ENCODE results near the gene FBXL17. TPM values are rescaled to one million over a fixed set of nuclear protein-coding genes. Genes with fewer than 3 reads are reported as not detected.

Gene FBXL17
- total RNA-seq, 1 donor from 2014 or later: 4.2 TPM

DNA sequence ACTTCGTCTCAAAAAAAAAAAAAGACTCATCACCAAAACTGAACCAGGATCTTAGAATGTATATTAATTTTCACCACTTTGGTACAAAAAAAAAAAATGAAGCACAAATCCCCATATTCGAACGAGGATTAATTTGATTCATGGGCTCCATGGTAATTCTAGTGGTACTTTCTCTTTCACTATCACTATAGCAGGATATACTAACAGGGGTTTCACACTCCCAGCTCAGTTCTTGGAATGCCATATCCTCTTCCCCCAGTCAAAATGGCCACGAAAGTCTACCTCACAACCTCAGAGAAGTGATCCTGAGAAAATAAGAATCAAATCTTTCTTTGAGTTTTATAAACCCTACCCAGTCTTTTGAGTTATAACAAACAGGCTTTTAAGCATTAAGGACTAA, 235.7 kb downstream of the FBXL17 start:
- no peak overlapping the region for H3K4me3 ChIP-seq (ENCODE audit: low read depth, low read length)
- TF ChIP-seq, protein P1, sequence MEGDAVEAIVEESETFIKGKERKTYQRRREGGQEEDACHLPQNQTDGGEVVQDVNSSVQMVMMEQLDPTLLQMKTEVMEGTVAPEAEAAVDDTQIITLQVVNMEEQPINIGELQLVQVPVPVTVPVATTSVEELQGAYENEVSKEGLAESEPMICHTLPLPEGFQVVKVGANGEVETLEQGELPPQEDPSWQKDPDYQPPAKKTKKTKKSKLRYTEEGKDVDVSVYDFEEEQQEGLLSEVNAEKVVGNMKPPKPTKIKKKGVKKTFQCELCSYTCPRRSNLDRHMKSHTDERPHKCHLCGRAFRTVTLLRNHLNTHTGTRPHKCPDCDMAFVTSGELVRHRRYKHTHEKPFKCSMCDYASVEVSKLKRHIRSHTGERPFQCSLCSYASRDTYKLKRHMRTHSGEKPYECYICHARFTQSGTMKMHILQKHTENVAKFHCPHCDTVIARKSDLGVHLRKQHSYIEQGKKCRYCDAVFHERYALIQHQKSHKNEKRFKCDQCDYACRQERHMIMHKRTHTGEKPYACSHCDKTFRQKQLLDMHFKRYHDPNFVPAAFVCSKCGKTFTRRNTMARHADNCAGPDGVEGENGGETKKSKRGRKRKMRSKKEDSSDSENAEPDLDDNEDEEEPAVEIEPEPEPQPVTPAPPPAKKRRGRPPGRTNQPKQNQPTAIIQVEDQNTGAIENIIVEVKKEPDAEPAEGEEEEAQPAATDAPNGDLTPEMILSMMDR (conservative IDR thresholded peaks at IDR 0.05; ENCODE audit: low read depth, low read length): no peak
- no peak for DNase-seq (ENCODE audit: low read depth)

DNA sequence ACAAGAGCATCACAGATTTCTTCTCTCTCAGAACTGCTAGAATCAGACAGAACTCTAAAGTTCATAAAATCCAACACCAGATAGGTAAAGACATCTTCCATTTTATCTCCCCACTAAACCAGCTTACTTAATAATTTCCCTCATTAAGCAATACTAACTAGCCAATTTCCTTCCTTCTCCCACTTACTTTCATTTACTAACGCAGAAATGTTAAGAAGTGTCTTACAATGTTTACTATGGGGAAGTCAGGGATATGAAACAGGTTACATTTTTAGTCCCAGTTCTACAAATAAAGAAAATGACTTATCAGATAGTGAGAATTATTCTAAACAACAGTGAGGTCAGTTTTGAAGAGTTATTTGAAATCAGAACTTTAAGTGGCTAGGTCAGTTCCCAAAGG, 236.5 kb downstream of the FBXL17 start:
- H3K4me3 ChIP-seq (ENCODE audit: low read depth, low read length): no peak overlapping the region
- TF ChIP-seq, protein P1 (conservative IDR thresholded peaks at IDR 0.05; ENCODE audit: low read depth, low read length): no peak
- no peak for DNase-seq (ENCODE audit: low read depth)

GRCh38 chr5:108144332-108144731, 237.6 kb downstream of the FBXL17 start:
- TF ChIP-seq, protein P1 (conservative IDR thresholded peaks at IDR 0.05; ENCODE audit: low read depth, low read length): no peak

DNA sequence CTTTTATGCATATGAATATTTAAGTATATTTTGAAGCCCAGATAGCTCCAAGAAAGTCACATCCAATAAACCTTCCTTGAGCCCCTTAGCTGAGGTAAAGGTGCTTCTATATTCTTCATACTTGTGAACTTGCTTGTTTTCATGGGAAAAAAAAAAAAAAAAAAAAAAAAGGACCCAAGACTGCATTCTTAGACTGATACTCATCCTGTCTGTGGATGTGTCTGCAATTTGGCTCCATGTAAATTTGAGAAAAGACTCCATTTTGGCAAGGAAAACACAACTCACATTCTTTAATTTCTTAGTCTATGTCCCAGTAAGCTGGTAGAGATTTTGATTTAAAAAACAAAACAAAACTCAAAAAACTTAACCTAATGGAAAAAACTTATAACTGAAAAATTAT, 238.3 kb downstream of the FBXL17 start:
- TF ChIP-seq, protein P1 (conservative IDR thresholded peaks at IDR 0.05; ENCODE audit: low read depth, low read length): no peak
- H3K4me3 ChIP-seq (ENCODE audit: low read depth, low read length): no peak overlapping the region
- DNase-seq (ENCODE audit: low read depth): no peak

More at GRCh38 chr5:108144332-108144731, 237.6 kb downstream of the FBXL17 start:
- no peak for DNase-seq (ENCODE audit: low read depth)
- H3K4me3 ChIP-seq (ENCODE audit: low read depth, low read length): no peak overlapping the region

- DNase-seq (ENCODE audit: low read depth): no peak
- H3K4me3 ChIP-seq (ENCODE audit: low read depth, low read length): no peak overlapping the region
- TF ChIP-seq, protein P1 (conservative IDR thresholded peaks at IDR 0.05; ENCODE audit: low read depth, low read length): no peak
Observed at GRCh38 chr5:108141676-108142075, 240.2 kb downstream of the FBXL17 start.

DNA sequence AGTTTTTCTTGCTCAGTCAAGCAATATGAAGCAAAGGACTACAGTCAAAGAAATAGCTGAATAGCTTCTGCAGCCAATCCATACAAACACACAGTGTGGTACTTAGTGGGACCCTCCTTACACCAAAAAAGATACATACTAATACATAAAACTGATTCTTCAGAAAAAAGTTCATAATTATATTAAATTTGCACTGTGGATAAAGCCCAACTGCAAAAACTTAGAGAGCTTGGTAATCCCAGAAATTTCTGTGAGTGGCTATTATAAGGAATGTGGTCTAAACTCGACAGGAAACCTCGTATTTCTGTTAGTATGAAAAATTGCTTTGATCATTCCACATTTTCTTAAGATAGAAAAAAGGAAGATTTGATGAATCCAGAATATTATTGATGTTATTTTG, 245.4 kb downstream of the FBXL17 start:
- TF ChIP-seq, protein P1 (conservative IDR thresholded peaks at IDR 0.05; ENCODE audit: low read depth, low read length): no peak
- DNase-seq (ENCODE audit: low read depth): no peak
- H3K4me3 ChIP-seq (ENCODE audit: low read depth, low read length): no peak overlapping the region

- TF ChIP-seq, protein P1 (conservative IDR thresholded peaks at IDR 0.05; ENCODE audit: low read depth, low read length): no peak
- H3K4me3 ChIP-seq (ENCODE audit: low read depth, low read length): no peak overlapping the region
- no peak for DNase-seq (ENCODE audit: low read depth)
Observed at GRCh38 chr5:108129129-108129528, 252.8 kb downstream of the FBXL17 start.

Measured in epithelial cell of proximal tubule (primary cell).